HG03039 (cell line): ENCODE results near the gene MACF1.
"Not testable (repeated sequence)": the region's sequence is repeated elsewhere in the genome, so short reads cannot be mapped to it uniquely, and the experiment has no call there.

Experiments used
- ATAC-seq: cut with Tn5 transposase; IDR thresholded peaks from one replicate; pipeline ENCODE4 v1.9.1; 2021; ENCODE audit warnings: mild to moderate bottlenecking, moderate library complexity; ENCODE audit not compliant: unreplicated experiment

Gene MACF1

GRCh38 chr1:39178541-39179431 is 25.7 kb upstream of the MACF1 start:
- no peak for ATAC-seq

GRCh38 chr1:39181311-39181710 is 23.2 kb upstream of the MACF1 start:
- no peak for ATAC-seq

- no peak for ATAC-seq
Measured at GRCh38 chr1:39182804-39183203, 21.7 kb upstream of the MACF1 start.

- ATAC-seq: no peak
Measured at GRCh38 chr1:39183503-39184353, 20.8 kb upstream of the MACF1 start.

GRCh38 chr1:39184354-39184818 is 20.1 kb upstream of the MACF1 start:
- ATAC-seq: no peak

GRCh38 chr1:39187275-39188046 is 17.0 kb upstream of the MACF1 start:
- no peak for ATAC-seq

- ATAC-seq: no peak
Measured at GRCh38 chr1:39189592-39190041, 14.9 kb upstream of the MACF1 start.

- no peak for ATAC-seq
Measured at GRCh38 chr1:39190096-39190495, 14.4 kb upstream of the MACF1 start.

- ATAC-seq: no peak
Measured at GRCh38 chr1:39194398-39195051, 10.0 kb upstream of the MACF1 start.

GRCh38 chr1:39195166-39196111 is 9.1 kb upstream of the MACF1 start:
- ATAC-seq: no peak

- ATAC-seq: no peak
Measured at GRCh38 chr1:39196244-39197215, 8.0 kb upstream of the MACF1 start.

GRCh38 chr1:39199593-39199992 is 4.9 kb upstream of the MACF1 start:
- no peak for ATAC-seq

- no peak for ATAC-seq
Measured at GRCh38 chr1:39205102-39205780, 746 bp downstream of the MACF1 start.

GRCh38 chr1:39205781-39206464 is 1.4 kb downstream of the MACF1 start:
- ATAC-seq: no peak

GRCh38 chr1:39208360-39208759 is 3.9 kb downstream of the MACF1 start:
- not testable (repeated sequence) for ATAC-seq

- no peak for ATAC-seq
Measured at GRCh38 chr1:39210649-39211048, 6.2 kb downstream of the MACF1 start.

- no peak for ATAC-seq
Measured at GRCh38 chr1:39212499-39212898, 8.0 kb downstream of the MACF1 start.
